Measurements from ENCODE around the gene CALML6.

Gene CALML6

DNA sequence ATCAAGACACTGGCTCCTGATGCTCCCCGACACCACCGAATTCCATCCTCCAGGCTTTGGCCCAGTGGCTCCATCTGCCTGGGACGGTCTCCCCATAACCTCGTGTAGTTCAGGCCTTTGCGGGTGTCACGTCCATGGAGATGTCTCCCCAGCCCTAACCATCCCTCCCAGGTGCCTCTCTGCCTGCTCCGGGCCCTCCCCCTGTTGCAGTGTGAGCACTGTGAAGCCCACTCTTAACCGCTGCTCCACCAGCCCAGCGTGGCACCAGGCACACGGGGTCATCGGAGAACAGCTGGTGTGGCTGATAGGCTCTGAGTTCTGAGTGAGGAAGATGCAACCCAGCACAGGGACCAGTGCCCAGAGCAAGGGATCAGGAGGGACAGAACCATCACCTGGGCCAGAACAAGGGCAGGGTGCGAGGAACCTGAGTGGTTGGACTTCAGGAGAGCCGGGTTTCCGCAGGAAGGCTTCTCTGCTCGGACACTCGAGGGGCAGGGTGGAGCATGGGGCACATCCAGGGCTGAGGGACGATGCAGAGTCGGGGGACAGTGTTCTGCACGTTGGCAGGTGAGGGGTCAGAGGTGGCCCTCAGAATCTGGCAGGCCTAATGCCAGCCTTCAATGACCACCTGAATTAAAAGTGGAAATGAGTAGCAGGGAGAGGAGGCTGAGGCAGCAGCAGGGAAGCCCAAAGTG, 21.6 kb upstream of the CALML6 start:
- no peak overlapping the region for H3K4me3 ChIP-seq (ENCODE audit: low read depth, low read length)
- TF ChIP-seq, protein P1, sequence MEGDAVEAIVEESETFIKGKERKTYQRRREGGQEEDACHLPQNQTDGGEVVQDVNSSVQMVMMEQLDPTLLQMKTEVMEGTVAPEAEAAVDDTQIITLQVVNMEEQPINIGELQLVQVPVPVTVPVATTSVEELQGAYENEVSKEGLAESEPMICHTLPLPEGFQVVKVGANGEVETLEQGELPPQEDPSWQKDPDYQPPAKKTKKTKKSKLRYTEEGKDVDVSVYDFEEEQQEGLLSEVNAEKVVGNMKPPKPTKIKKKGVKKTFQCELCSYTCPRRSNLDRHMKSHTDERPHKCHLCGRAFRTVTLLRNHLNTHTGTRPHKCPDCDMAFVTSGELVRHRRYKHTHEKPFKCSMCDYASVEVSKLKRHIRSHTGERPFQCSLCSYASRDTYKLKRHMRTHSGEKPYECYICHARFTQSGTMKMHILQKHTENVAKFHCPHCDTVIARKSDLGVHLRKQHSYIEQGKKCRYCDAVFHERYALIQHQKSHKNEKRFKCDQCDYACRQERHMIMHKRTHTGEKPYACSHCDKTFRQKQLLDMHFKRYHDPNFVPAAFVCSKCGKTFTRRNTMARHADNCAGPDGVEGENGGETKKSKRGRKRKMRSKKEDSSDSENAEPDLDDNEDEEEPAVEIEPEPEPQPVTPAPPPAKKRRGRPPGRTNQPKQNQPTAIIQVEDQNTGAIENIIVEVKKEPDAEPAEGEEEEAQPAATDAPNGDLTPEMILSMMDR (IDR thresholded peaks at IDR 0.05; ENCODE audit: low read depth, low read length) = no peak

DNA sequence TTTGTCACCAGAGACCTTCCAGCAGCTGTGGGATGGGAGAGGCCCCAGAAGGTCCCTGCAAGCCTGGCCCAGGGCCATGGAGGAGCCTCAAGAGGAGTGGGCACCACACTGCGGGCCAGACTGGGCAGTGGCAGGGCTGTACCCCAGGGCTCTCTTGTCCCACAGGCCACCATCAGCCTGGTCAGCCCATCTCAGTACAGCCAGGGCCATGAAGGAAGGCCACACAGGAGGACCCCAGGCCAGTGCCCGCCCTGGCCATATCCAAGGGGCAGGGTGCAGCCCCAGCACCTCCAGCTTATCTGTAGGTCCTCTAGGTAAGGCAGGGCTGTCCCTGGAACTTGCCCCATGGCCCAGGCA, 21.1 kb upstream of the CALML6 start:
- no peak overlapping the region for H3K4me3 ChIP-seq (ENCODE audit: low read depth, low read length)
- TF ChIP-seq, protein P1 (IDR thresholded peaks at IDR 0.05; ENCODE audit: low read depth, low read length) = no peak

DNA sequence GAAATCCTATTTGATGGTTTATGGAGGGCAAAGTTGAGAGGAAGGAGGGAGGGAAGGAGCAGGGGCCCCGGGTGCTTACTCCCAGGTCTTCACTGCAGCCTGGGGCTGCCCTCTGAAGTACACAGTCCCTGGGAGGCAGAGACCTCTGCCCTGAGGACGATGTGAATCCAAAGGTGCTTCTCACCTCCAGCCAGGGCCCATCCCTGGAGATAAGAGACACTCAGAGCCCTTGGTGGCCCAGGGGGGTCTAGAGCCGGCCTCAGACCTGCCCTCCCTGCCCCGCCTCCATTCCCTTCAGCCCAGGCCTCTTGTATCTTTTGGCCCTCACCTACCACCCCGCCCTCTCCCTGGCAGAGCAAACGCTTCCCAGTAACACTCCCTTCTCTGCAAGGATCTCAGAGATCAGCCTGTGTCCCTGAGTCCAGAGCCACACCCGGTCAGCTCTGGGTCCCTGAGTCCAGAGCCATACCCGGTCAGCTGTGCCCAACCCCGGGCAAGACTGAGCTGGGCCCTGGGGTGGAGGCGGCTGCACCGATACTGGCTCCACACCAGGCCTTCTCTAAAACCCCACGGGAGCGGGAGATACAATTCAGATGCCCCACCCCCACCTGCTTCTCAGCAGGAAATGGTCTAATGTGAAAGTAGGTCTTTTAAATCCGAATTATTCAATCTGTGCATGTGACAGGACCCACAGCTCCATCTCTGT, 20.6 kb upstream of the CALML6 start:
- TF ChIP-seq, protein P1 (IDR thresholded peaks at IDR 0.05; ENCODE audit: low read depth, low read length) = no peak
- H3K4me3 ChIP-seq (ENCODE audit: low read depth, low read length) = no peak overlapping the region

DNA sequence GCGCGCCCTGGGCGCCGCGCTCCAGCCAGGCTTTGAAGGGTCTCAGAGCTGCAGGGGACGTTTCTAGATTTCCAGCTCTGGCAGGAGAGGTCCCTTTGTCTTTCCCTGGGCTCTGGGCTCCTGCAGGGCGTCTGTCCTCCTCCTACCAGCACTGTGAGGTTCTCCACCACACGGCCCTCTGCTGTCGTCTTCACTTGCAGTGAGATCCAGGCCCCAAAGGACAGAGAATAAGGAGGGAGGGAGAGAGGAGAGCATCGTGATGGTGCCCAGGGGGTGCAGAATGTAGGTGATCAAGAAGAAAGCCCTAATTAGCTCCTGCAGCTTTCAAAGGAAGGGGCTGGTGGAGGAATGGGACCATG, 20.0 kb upstream of the CALML6 start:
- TF ChIP-seq, protein P1 (IDR thresholded peaks at IDR 0.05; ENCODE audit: low read depth, low read length) = no peak

DNA sequence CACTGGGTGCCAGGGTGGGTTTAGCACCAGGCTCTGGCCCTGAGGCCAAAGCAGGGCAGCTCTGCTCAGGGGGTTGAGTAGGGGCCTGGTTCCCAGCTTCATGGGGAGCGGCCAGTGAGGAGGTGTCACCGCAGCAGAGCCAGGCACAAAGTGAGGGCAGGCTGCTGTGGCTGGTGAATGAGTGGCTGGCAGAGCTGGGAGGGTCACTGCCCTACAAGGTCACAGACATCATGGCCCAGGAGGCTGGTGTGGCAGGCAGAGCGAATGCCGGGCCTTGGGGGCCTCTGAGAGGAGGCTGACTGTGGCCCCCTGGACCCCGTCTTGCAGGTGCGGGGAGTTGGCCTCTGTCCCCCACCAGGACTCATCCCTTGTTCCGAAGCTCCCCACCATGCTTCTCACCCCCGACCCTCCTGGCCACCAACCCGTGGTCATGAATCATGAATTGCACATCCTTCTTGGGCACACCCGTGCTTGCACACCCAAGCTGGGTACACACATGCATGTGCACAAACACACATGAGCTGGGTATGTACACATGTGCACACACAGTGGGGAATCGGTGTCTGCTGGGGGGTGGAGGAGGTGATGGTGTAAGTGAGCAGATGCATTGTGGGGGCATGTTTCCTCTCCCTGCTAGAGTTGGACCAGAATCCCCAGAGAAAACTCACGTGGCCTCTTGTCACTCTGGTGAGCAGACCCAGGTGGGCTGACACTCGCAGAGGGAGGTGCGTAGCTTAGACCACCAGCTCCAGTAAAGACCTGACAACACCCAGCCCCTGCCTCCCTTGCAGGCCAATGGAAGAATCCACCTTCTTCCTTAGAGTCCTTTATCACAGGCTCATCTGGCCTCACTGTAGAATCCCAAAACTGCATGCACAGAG, 19.4 kb upstream of the CALML6 start:
- no peak overlapping the region for H3K4me3 ChIP-seq (ENCODE audit: low read depth, low read length)
- TF ChIP-seq, protein P1 (IDR thresholded peaks at IDR 0.05; ENCODE audit: low read depth, low read length) = no peak

More for the DNA sequence above, 20.0 kb upstream of the CALML6 start:
- H3K4me3 ChIP-seq (ENCODE audit: low read depth, low read length) = no peak overlapping the region

DNA sequence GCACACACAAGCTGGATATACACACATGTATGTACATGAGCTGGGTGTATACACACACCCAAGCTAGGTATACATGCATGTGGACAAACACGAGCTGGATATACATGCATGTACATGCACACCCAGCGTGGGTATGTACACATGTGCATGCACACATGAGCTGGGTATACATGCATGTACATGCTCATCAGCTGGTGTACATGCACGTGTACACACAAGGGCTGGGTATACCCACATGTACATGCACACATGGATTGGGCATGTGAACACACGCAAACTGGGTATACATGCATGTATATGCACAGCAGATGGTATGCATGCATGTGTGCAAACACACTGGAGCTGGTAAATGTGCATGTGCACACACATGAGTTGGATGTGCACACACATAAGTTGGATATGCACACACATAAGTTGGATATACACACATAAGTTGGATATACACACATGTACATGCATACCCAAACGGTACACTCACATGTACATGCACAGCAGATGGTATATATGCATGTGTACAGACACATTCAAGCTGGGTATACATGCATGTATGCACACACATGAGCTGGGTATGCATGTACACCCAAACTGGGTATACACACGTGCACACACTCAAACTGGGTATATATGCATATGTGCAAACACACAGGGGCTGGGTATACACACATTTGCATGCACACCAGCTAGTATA, 16.7 kb upstream of the CALML6 start:
- H3K4me3 ChIP-seq (ENCODE audit: low read depth, low read length) = no peak overlapping the region
- TF ChIP-seq, protein P1 (IDR thresholded peaks at IDR 0.05; ENCODE audit: low read depth, low read length) = no peak
